Measurements from ENCODE around the gene ARHGAP25. TPM values are rescaled to one million over a fixed set of nuclear protein-coding genes. Genes with fewer than 3 reads are reported as not detected.

The ARHGAP25 gene
- polyA plus RNA-seq, 1 donor (not counting 4 experiments of a cell fraction or from before 2014, with no cell fraction given): 25.3 TPM

GRCh38 chr2:68721482-68722101 lies 13.0 kb upstream of the ARHGAP25 start:
- dilution Hi-C loops (cut with MboI; ENCODE audit: extremely low pct_ligation_motif_present, low sequenced_read_pairs): no loop called here
- Histone ChIP-seq H3K27ac (ENCODE audit: control insufficient read depth, insufficient read depth, low read length) (no peak overlapping the region), H3K4me1 (ENCODE audit: control insufficient read depth, extremely low read depth, insufficient read depth, low read length) (peaks cover 11% of the 10 kb centered on the region), H3K9me3 (ENCODE audit: control insufficient read depth, low read depth, low read length) (no peaks in the 10 kb centered on the region), H3K9ac (ENCODE audit: control insufficient read depth, extremely low read depth, insufficient read depth, low read length) (no peak overlapping the region), H3K9me1 (ENCODE audit: control insufficient read depth, extremely low read depth, insufficient read depth, low read length) (peaks cover 2% of the 10 kb centered on the region), H3K27me3 (ENCODE audit: control insufficient read depth, extremely low read depth, insufficient read depth, low read length) (no peaks in the 10 kb centered on the region), H4K20me1 (ENCODE audit: control insufficient read depth, extremely low read depth, insufficient read depth, low read length) (no peaks in the 10 kb centered on the region), H3K4me3 (ENCODE audit: control insufficient read depth in 2 of 3, extremely low read depth in 1 of 3, insufficient read depth in 2 of 3, low read depth in 1 of 3, low read length in 3 of 3) (peak overlapping the region in 1 of 3 experiments; percentile 16), H2AFZ (ENCODE audit: control insufficient read depth, low read length) (peak overlapping the region; percentile 81), H3K36me3 (ENCODE audit: control insufficient read depth in 2 of 2, extremely low read depth in 1 of 2, insufficient read depth in 2 of 2, low read length in 2 of 2) (no peaks in the 10 kb centered on the region), H3K79me2 (ENCODE audit: control insufficient read depth, insufficient read depth, low read length) (no peaks in the 10 kb centered on the region), H3K4me2 (ENCODE audit: control insufficient read depth, extremely low read depth, insufficient read depth, low read depth, low read length) (peak overlapping the region; percentile 56)
- TF ChIP-seq EZH2 (IDR thresholded peaks at IDR 0.05; ENCODE audit: low read length): no peak
- no peak for TF ChIP-seq CTCF (optimal IDR thresholded peaks at IDR 0.05 in 1 of 3, IDR thresholded peaks at IDR 0.05 in 1 of 3, conservative IDR thresholded peaks at IDR 0.05 in 1 of 3; ENCODE audit: extremely low read depth in 1 of 3, insufficient read depth in 2 of 3, low read length in 3 of 3)
- DNase-seq (ENCODE audit: low read depth, low spot score): no peak
- peak; percentile 89 for FAIRE-seq

GRCh38 chr2:68722712-68723111 lies 11.9 kb upstream of the ARHGAP25 start:
- Histone ChIP-seq H3K27ac (ENCODE audit: control insufficient read depth, insufficient read depth, low read length) (no peak overlapping the region), H2AFZ (ENCODE audit: control insufficient read depth, low read length) (no peak overlapping the region), H3K27me3 (ENCODE audit: control insufficient read depth, extremely low read depth, insufficient read depth, low read length) (no peaks in the 10 kb centered on the region), H3K4me2 (ENCODE audit: control insufficient read depth, extremely low read depth, insufficient read depth, low read depth, low read length) (no peak overlapping the region), H3K9me3 (ENCODE audit: control insufficient read depth, low read depth, low read length) (no peaks in the 10 kb centered on the region), H4K20me1 (ENCODE audit: control insufficient read depth, extremely low read depth, insufficient read depth, low read length) (no peaks in the 10 kb centered on the region), H3K4me3 (ENCODE audit: control insufficient read depth in 2 of 3, extremely low read depth in 1 of 3, insufficient read depth in 2 of 3, low read depth in 1 of 3, low read length in 3 of 3) (no peak overlapping the region), H3K9me1 (ENCODE audit: control insufficient read depth, extremely low read depth, insufficient read depth, low read length) (peaks cover 2% of the 10 kb centered on the region), H3K4me1 (ENCODE audit: control insufficient read depth, extremely low read depth, insufficient read depth, low read length) (peaks cover 19% of the 10 kb centered on the region), H3K36me3 (ENCODE audit: control insufficient read depth in 2 of 2, extremely low read depth in 1 of 2, insufficient read depth in 2 of 2, low read length in 2 of 2) (no peaks in the 10 kb centered on the region), H3K79me2 (ENCODE audit: control insufficient read depth, insufficient read depth, low read length) (no peaks in the 10 kb centered on the region), H3K9ac (ENCODE audit: control insufficient read depth, extremely low read depth, insufficient read depth, low read length) (no peak overlapping the region)
- FAIRE-seq (no peak), DNase-seq (ENCODE audit: low read depth, low spot score) (no peak)
- dilution Hi-C loops (cut with MboI; ENCODE audit: extremely low pct_ligation_motif_present, low sequenced_read_pairs): no loop called here
- peak in 2 of 3 experiments; percentile 22 to 38 for TF ChIP-seq CTCF (optimal IDR thresholded peaks at IDR 0.05 in 1 of 3, IDR thresholded peaks at IDR 0.05 in 1 of 3, conservative IDR thresholded peaks at IDR 0.05 in 1 of 3; ENCODE audit: extremely low read depth in 1 of 3, insufficient read depth in 2 of 3, low read length in 3 of 3)
- no peak for TF ChIP-seq EZH2 (IDR thresholded peaks at IDR 0.05; ENCODE audit: low read length)

Measured in keratinocyte (primary cell).